Body of pancreas (tissue), 4 donors: ENCODE results near the gene PACRG.

Source experiments
- CTCF ChIP-seq, 7 experiments: fragments of 450-650 bp in 4 of 7; fragments of 200-600 bp in 3 of 7; sonication (generic) in 3 of 7; IDR thresholded peaks; one replicate each; pipeline ENCODE4 v1.5.1; 2016 to 2019; ENCODE audit warnings: antibody characterized with exemption in 7 of 7
- POLR2A ChIP-seq, 3 donors: fragments of 450-650 bp; IDR thresholded peaks; one replicate each; pipeline ENCODE4 v1.6.1; 2016; ENCODE audit warnings: antibody characterized with exemption in 3 of 3, mild to moderate bottlenecking in 2 of 3

GRCh38 chr6:163260911-163261310 lies 533.1 kb downstream of the PACRG start:
- TF ChIP-seq CTCF (IDR thresholded peaks at IDR 0.05) (no peak), POLR2A (IDR thresholded peaks at IDR 0.05) (no peak)
